Non-pigmented ciliary epithelial cell (primary cell): Measurements from ENCODE around the gene EZR.

ENCODE experiments used
- DNase-seq: peaks from one replicate; pipeline ENCODE4 v3.0.0-alpha.2; 2010; ENCODE audit warnings: low read depth

The EZR gene

GRCh38 chr6:158725704-158726103 is 93.5 kb downstream of the EZR start:
- DNase-seq = no peak

DNA sequence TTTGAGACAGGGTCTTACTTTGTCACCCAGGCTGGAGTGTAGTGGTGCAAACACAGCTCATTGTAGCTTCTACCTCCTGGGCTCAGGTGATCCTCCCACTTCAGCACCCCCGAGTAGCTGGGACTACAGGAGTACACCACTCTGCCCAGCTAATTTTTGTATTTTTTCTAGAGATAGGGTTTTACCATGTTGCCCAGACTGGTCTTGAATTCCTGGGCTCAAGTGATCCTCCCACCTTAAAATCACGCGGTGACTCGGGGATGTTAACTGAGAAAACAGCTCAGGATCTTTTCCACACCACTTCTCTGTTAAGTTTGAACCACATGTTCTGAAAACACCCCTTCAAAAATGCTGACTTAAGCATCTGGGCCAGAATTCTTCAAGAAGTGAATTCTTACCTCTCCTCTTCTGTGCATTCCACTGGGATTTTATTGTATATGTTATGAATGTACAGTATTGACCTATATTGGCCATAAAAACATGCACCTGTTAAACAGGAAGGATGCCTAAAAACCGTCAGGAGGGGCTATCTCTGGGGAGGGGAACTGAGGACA is 96.9 kb downstream of the EZR start:
- no peak for DNase-seq

GRCh38 chr6:158718461-158719046 is 100.6 kb downstream of the EZR start:
- DNase-seq = no peak

- no peak for DNase-seq
Observed at GRCh38 chr6:158717341-158718330, 101.5 kb downstream of the EZR start.
